OCI-LY3 (cell line): ENCODE measurements around the gene DIO3.

ENCODE experiments used
- CTCF ChIP-seq: fragments of 200-600, 300-600 bp; sonication (generic); IDR thresholded peaks from 2 replicates; pipeline ENCODE4 v1.5.1; 2014; ENCODE audit warnings: antibody characterized with exemption, low read length, low read depth
- EZH2phosphoT487 ChIP-seq: fragments of 200-600 bp; shearing (Covaris generic); IDR thresholded peaks from 2 replicates; pipeline ENCODE4 v1.6.1; 2018; ENCODE audit warnings: antibody characterized with exemption, mixed run types, low read depth

GRCh38 chr14:101538878-101539277 is 22.4 kb upstream of the DIO3 start:
- TF ChIP-seq CTCF (no peak), EZH2phosphoT487 (no peak)
